Measurements from ENCODE around the gene ELMO1.

Gene ELMO1

GRCh38 chr7:37427276-37427940, 21.3 kb downstream of the ELMO1 start:
- Histone ChIP-seq H3K9me3 (ENCODE audit: severe bottlenecking) (no peaks in the 10 kb centered on the region), H3K27ac (ENCODE audit: poor library complexity, severe bottlenecking) (no peak overlapping the region), H3K27me3 (ENCODE audit: insufficient read depth, poor library complexity, severe bottlenecking) (no peaks in the 10 kb centered on the region), H3K36me3 (ENCODE audit: low read depth) (no peaks in the 10 kb centered on the region), H3K4me3 (ENCODE audit: severe bottlenecking) (no peak overlapping the region), H3K4me1 (ENCODE audit: insufficient read depth, poor library complexity, severe bottlenecking) (no peaks in the 10 kb centered on the region)
- DNase-seq (ENCODE audit: low spot score) (no peak), ATAC-seq (ENCODE audit: low read depth) (no peak)
- TF ChIP-seq, protein P1, sequence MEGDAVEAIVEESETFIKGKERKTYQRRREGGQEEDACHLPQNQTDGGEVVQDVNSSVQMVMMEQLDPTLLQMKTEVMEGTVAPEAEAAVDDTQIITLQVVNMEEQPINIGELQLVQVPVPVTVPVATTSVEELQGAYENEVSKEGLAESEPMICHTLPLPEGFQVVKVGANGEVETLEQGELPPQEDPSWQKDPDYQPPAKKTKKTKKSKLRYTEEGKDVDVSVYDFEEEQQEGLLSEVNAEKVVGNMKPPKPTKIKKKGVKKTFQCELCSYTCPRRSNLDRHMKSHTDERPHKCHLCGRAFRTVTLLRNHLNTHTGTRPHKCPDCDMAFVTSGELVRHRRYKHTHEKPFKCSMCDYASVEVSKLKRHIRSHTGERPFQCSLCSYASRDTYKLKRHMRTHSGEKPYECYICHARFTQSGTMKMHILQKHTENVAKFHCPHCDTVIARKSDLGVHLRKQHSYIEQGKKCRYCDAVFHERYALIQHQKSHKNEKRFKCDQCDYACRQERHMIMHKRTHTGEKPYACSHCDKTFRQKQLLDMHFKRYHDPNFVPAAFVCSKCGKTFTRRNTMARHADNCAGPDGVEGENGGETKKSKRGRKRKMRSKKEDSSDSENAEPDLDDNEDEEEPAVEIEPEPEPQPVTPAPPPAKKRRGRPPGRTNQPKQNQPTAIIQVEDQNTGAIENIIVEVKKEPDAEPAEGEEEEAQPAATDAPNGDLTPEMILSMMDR (IDR thresholded peaks at IDR 0.05; ENCODE audit: poor library complexity, severe bottlenecking) = no peak

DNA sequence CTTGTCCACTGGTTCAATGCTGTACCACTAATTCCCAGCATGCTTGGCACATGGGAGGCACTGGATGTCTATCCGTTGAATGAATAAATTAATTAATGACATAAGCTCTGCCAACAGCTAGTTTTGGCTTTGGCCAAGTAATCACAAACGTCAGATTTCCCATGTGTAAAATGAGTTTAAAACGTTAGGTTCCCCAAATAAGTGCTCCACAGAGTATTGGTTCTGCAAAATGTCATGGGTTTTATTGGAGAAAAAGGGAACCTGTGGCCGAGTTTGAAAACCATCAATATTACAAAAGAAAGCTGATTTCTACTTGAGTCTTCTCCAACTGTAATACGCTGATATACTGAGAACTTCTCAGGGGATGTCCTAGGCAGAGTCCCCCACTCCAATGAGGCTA, 23.2 kb downstream of the ELMO1 start:
- no peaks in the 10 kb centered on the region for H3K4me1 ChIP-seq (ENCODE audit: insufficient read depth, poor library complexity, severe bottlenecking)
- H3K27ac ChIP-seq (ENCODE audit: poor library complexity, severe bottlenecking) = no peak overlapping the region
- no peaks in the 10 kb centered on the region for H3K36me3 ChIP-seq (ENCODE audit: low read depth)
- H3K4me3 ChIP-seq (ENCODE audit: severe bottlenecking) = no peak overlapping the region
- H3K9me3 ChIP-seq (ENCODE audit: severe bottlenecking) = no peaks in the 10 kb centered on the region
- TF ChIP-seq, protein P1 (IDR thresholded peaks at IDR 0.05; ENCODE audit: poor library complexity, severe bottlenecking) = no peak
- DNase-seq (ENCODE audit: low spot score) = no peak
- no peak for ATAC-seq (ENCODE audit: low read depth)
- no peaks in the 10 kb centered on the region for H3K27me3 ChIP-seq (ENCODE audit: insufficient read depth, poor library complexity, severe bottlenecking)

GRCh38 chr7:37424995-37425394, 23.7 kb downstream of the ELMO1 start:
- H3K27ac ChIP-seq (ENCODE audit: poor library complexity, severe bottlenecking) = no peak overlapping the region

DNA sequence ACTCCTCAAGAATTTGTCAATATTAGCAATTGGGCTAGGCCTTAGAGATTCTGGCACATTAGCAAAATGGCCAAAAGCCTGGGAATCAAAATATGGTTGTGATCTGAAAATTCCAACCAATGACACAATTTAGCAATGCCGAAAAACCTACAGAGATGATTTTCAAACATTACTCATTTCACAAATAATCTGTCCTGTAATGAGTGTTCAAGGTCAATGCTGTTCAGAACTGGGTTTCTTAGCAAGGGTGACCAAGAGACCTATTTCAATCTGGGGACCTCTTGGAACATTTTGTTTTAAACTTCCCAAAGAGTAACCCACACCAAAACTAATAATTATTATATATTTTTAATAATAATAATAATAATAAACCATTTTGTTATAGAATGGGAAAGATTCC, 24.1 kb downstream of the ELMO1 start:
- Histone ChIP-seq H3K4me3 (ENCODE audit: severe bottlenecking) (no peak overlapping the region), H3K27me3 (ENCODE audit: insufficient read depth, poor library complexity, severe bottlenecking) (no peaks in the 10 kb centered on the region), H3K9me3 (ENCODE audit: severe bottlenecking) (no peaks in the 10 kb centered on the region), H3K4me1 (ENCODE audit: insufficient read depth, poor library complexity, severe bottlenecking) (no peaks in the 10 kb centered on the region), H3K27ac (ENCODE audit: poor library complexity, severe bottlenecking) (no peak overlapping the region), H3K36me3 (ENCODE audit: low read depth) (no peaks in the 10 kb centered on the region)
- DNase-seq (ENCODE audit: low spot score) = no peak
- no peak for ATAC-seq (ENCODE audit: low read depth)
- TF ChIP-seq, protein P1 (IDR thresholded peaks at IDR 0.05; ENCODE audit: poor library complexity, severe bottlenecking) = no peak

More at GRCh38 chr7:37424995-37425394, 23.7 kb downstream of the ELMO1 start:
- ATAC-seq (ENCODE audit: low read depth) (no peak), DNase-seq (ENCODE audit: low spot score) (no peak)
- no peaks in the 10 kb centered on the region for H3K4me1 ChIP-seq (ENCODE audit: insufficient read depth, poor library complexity, severe bottlenecking)
- no peaks in the 10 kb centered on the region for H3K27me3 ChIP-seq (ENCODE audit: insufficient read depth, poor library complexity, severe bottlenecking)
- H3K9me3 ChIP-seq (ENCODE audit: severe bottlenecking) = no peaks in the 10 kb centered on the region
- no peaks in the 10 kb centered on the region for H3K36me3 ChIP-seq (ENCODE audit: low read depth)
- TF ChIP-seq, protein P1 (IDR thresholded peaks at IDR 0.05; ENCODE audit: poor library complexity, severe bottlenecking) = no peak
- H3K4me3 ChIP-seq (ENCODE audit: severe bottlenecking) = no peak overlapping the region

DNA sequence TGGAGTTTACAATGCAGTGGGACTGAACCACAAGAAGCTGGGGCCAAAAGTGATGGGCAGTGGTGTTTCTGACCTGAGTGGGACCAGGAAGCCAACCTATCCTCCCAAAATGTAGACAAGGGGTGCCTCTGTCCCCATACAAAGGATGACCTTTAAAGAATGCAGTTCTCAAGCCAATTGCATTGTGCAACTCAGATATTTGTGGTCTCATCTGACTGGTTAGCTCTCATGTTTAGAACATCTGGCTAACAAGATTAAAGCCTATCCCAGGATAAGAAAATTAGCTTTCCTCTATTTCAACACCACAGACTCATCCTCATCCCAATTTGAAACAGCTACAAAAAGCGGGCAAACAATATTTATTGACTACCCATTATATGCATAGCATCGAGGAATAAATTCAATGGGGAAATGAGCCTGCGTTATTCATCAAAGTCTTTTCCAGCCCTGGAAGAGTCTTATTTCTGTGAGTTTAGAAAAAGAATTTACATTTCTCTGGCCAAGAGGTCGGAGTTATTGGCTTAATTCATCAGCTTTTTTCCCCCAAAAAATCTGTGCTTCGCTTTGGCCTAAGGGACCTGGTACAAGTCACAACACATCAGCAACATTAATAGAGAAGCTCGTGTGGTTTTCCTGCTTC, 26.7 kb downstream of the ELMO1 start:
- H3K4me1 ChIP-seq (ENCODE audit: insufficient read depth, poor library complexity, severe bottlenecking) = no peaks in the 10 kb centered on the region
- H3K27ac ChIP-seq (ENCODE audit: poor library complexity, severe bottlenecking) = no peak overlapping the region
- H3K4me3 ChIP-seq (ENCODE audit: severe bottlenecking) = no peak overlapping the region
- TF ChIP-seq, protein P1 (IDR thresholded peaks at IDR 0.05; ENCODE audit: poor library complexity, severe bottlenecking) = no peak
- DNase-seq (ENCODE audit: low spot score) (no peak), ATAC-seq (ENCODE audit: low read depth) (no peak)
- H3K27me3 ChIP-seq (ENCODE audit: insufficient read depth, poor library complexity, severe bottlenecking) = no peaks in the 10 kb centered on the region
- no peaks in the 10 kb centered on the region for H3K9me3 ChIP-seq (ENCODE audit: severe bottlenecking)
- H3K36me3 ChIP-seq (ENCODE audit: low read depth) = no peaks in the 10 kb centered on the region

All from RWPE2 (cell line).